Esophagus muscularis mucosa (tissue), 4 donors: ENCODE data around the gene ACACA. TPM values are rescaled to one million over a fixed set of nuclear protein-coding genes. Genes with fewer than 3 reads are reported as not detected.

Source experiments
- DNase-seq: peaks from one replicate; pipeline ENCODE4 v3.0.0-alpha.2; 2017; ENCODE audit errors: extremely low spot score
- H3K27ac ChIP-seq, 4 donors: fragments of 200-600 bp; sonication (generic); replicated peaks in 1 of 4; 1 replicate in 3 of 4; 2 replicates in 1 of 4; pipeline ENCODE4 v1.5.1; 2016 to 2019; ENCODE audit warnings: mild to moderate bottlenecking in 1 of 4
- H3K27me3 ChIP-seq, 4 donors: fragments of 200-600 bp; sonication (generic); one replicate each; pipeline versions ENCODE4 v1.5.1 to v1.6.0; 2016 to 2019
- H3K36me3 ChIP-seq, 4 donors: fragments of 200-600 bp; sonication (generic); one replicate each; pipeline ENCODE4 v1.5.1; 2016 to 2019
- H3K4me1 ChIP-seq, 4 donors: fragments of 200-600 bp; sonication (generic); one replicate each; pipeline ENCODE4 v1.5.1; 2016 to 2019
- H3K4me3 ChIP-seq, 4 donors: fragments of 200-600 bp; sonication (generic); 1 replicate in 2 of 4; 2 replicates in 2 of 4; pipeline ENCODE4 v1.5.1; 2016 to 2019; ENCODE audit warnings: mild to moderate bottlenecking in 4 of 4, moderate library complexity in 1 of 4
- H3K9me3 ChIP-seq, 4 donors: fragments of 200-600 bp; sonication (generic); 1 replicate in 3 of 4; 2 replicates in 1 of 4; pipeline ENCODE4 v1.5.1; 2016 to 2019
- CTCF ChIP-seq, 3 experiments: fragments of 200-600 bp in 2 of 3; fragments of 450-650 bp in 1 of 3; sonication (generic) in 2 of 3; IDR thresholded peaks; one replicate each; pipeline ENCODE4 v1.5.1; 2017 to 2019; ENCODE audit warnings: antibody characterized with exemption in 3 of 3, mild to moderate bottlenecking in 2 of 3, moderate library complexity in 1 of 3
- EP300 ChIP-seq: sonication (generic); formaldehyde crosslinking; IDR thresholded peaks from one replicate; pipeline ENCODE4 v1.6.1; 2017; ENCODE audit warnings: antibody characterized with exemption
- POLR2A ChIP-seq: fragments of 450-650 bp; IDR thresholded peaks from one replicate; pipeline ENCODE4 v1.6.1; 2017; ENCODE audit warnings: antibody characterized with exemption, moderate library complexity, mild to moderate bottlenecking, low read depth
- POLR2AphosphoS5 ChIP-seq, 2 donors: sonication (generic); formaldehyde crosslinking; IDR thresholded peaks; one replicate each; pipeline ENCODE4 v1.6.1; 2017; ENCODE audit warnings: antibody characterized with exemption in 2 of 2
- WGBS: methylation state at CpG from one replicate; pipeline ENCODE4 v1.1.5; 2018; 5-methylcytosine and 5-hydroxymethylcytosine counted together
- intact Hi-C: fragments of 100-400 bp; cut with DNase I; formaldehyde crosslinking; loops from one replicate; pipeline ENCODE4 v1.15.1; 2023
- total RNA-seq, 4 donors: library from RNA; depleted of rRNA; stranded (reverse); fragments of >200 nt; gene quantifications; one replicate each; pipeline versions ENCODE4 v1.1.0 to v1.2.1, GENCODE V29; 2016

ACACA gene
- total RNA-seq, 4 donors from 2014 or later, result 34.0 to 58.0 (median 50.5) TPM

GRCh38 chr17:37265446-37266173 is 141.0 kb downstream of the ACACA start:
- Histone ChIP-seq H3K4me1 (no peaks in the 10 kb centered on the region), H3K36me3 (peaks cover 27 to 85% (median 64%) of the 10 kb centered on the region in 4 donors), H3K27me3 (no peaks in the 10 kb centered on the region), H3K4me3 (no peak overlapping the region), H3K9me3 (peaks cover 0 to 12% (median 9%) of the 10 kb centered on the region in 4 donors), H3K27ac (no peak overlapping the region)
- intact Hi-C loops, result no loop called here
- DNase-seq, result no peak
- TF ChIP-seq EP300, result no peak
- WGBS, result 100% methylated on average over 2 of the region's 2 CpGs

- peaks cover 18 to 95% (median 58%) of the 10 kb centered on the region in 4 donors for H3K36me3 ChIP-seq
- H3K4me1 ChIP-seq, result no peaks in the 10 kb centered on the region
- no peaks in the 10 kb centered on the region for H3K27me3 ChIP-seq
- intact Hi-C loops, result no loop called here
- no peak for DNase-seq
- 87% methylated on average over 1 of the region's 1 CpG for WGBS
- peaks cover 0 to 11% (median 9%) of the 10 kb centered on the region in 4 donors for H3K9me3 ChIP-seq
- H3K4me3 ChIP-seq, result no peak overlapping the region
- TF ChIP-seq CTCF (IDR thresholded peaks at IDR 0.05) (no peak), POLR2A (no peak)
- H3K27ac ChIP-seq, result no peak overlapping the region
Observed at GRCh38 chr17:37261286-37261685, 145.3 kb downstream of the ACACA start.

GRCh38 chr17:37259030-37259735 is 147.5 kb downstream of the ACACA start:
- H3K9me3 ChIP-seq, result no peaks in the 10 kb centered on the region
- H3K27me3 ChIP-seq, result no peaks in the 10 kb centered on the region
- no peak for DNase-seq
- no peaks in the 10 kb centered on the region for H3K4me1 ChIP-seq
- no peak overlapping the region for H3K27ac ChIP-seq
- TF ChIP-seq EP300 (no peak), POLR2A (no peak), CTCF (IDR thresholded peaks at IDR 0.05) (no peak), POLR2AphosphoS5 (IDR thresholded peaks at IDR 0.05) (no peak)
- H3K36me3 ChIP-seq, result peaks cover 0 to 80% (median 41%) of the 10 kb centered on the region in 4 donors
- no peak overlapping the region for H3K4me3 ChIP-seq
- intact Hi-C loops, result no loop called here
- WGBS, result 93% methylated on average over 3 of the region's 3 CpGs

GRCh38 chr17:37256627-37257026 is 150.0 kb downstream of the ACACA start:
- Histone ChIP-seq H3K4me3 (no peak overlapping the region), H3K27me3 (no peaks in the 10 kb centered on the region), H3K9me3 (no peaks in the 10 kb centered on the region), H3K4me1 (no peaks in the 10 kb centered on the region), H3K27ac (no peak overlapping the region), H3K36me3 (peaks cover 0 to 73% (median 33%) of the 10 kb centered on the region in 4 donors)
- intact Hi-C loops, result no loop called here
- TF ChIP-seq POLR2A (no peak), CTCF (IDR thresholded peaks at IDR 0.05) (no peak), EP300 (no peak), POLR2AphosphoS5 (IDR thresholded peaks at IDR 0.05) (no peak)
- no peak for DNase-seq
- WGBS, result 89% methylated on average over 1 of the region's 1 CpG

- Histone ChIP-seq H3K27me3 (no peaks in the 10 kb centered on the region), H3K27ac (no peak overlapping the region), H3K4me1 (no peaks in the 10 kb centered on the region), H3K36me3 (peaks cover 0 to 75% (median 33%) of the 10 kb centered on the region in 4 donors), H3K9me3 (no peaks in the 10 kb centered on the region), H3K4me3 (no peak overlapping the region)
- 76% methylated on average over 5 of the region's 5 CpGs for WGBS
- TF ChIP-seq POLR2A (no peak), CTCF (IDR thresholded peaks at IDR 0.05) (no peak), EP300 (no peak), POLR2AphosphoS5 (IDR thresholded peaks at IDR 0.05) (no peak)
- no peak for DNase-seq
- intact Hi-C loops, result no loop called here
Observed at GRCh38 chr17:37255432-37255831, 151.2 kb downstream of the ACACA start.
